CD14-positive monocyte (primary cell): ENCODE measurements around the gene PTPRD. TPM values are rescaled to one million over a fixed set of nuclear protein-coding genes. Genes with fewer than 3 reads are reported as not detected.

Experiments used
- DNase-seq, 3 donors: peaks; one replicate each; pipeline ENCODE4 v3.0.0-alpha.2; 2011 to 2022
- H2AFZ ChIP-seq: 2 replicates; pipeline ENCODE4 v1.6.0; 2012; ENCODE audit warnings: mild to moderate bottlenecking, low read depth, low read length, inconsistent platforms; ENCODE audit not compliant: insufficient read depth, poor library complexity, severe bottlenecking
- H3K27ac ChIP-seq, 2 donors: 1 replicate in 1 of 2; 2 replicates in 1 of 2; pipeline ENCODE4 v1.5.1; 2012 to 2013; ENCODE audit warnings: low read length in 2 of 2, control low read depth in 1 of 2, inconsistent platforms in 1 of 2, low read depth in 1 of 2, mild to moderate bottlenecking in 1 of 2
- H3K27me3 ChIP-seq, 2 donors: one replicate each; pipeline versions ENCODE4 v1.6.0 to v1.6.1; 2011 to 2013; ENCODE audit warnings: low read length in 2 of 2; ENCODE audit not compliant: control insufficient read depth in 2 of 2, insufficient read depth in 2 of 2
- H3K36me3 ChIP-seq, 2 donors: replicated peaks in 1 of 2; 1 replicate in 1 of 2; 2 replicates in 1 of 2; pipeline versions ENCODE4 v1.5.1 to v1.6.1; 2012 to 2013; ENCODE audit warnings: low read length in 2 of 2, control low read depth in 1 of 2, inconsistent platforms in 1 of 2, mild to moderate bottlenecking in 1 of 2; ENCODE audit not compliant: insufficient read depth in 2 of 2, control insufficient read depth in 1 of 2
- H3K4me1 ChIP-seq, 2 donors: 1 replicate in 1 of 2; 2 replicates in 1 of 2; pipeline versions ENCODE4 v1.5.1 to v1.6.1; 2012 to 2013; ENCODE audit warnings: low read length in 2 of 2, control low read depth in 1 of 2, inconsistent platforms in 1 of 2, mild to moderate bottlenecking in 1 of 2, moderate library complexity in 1 of 2; ENCODE audit not compliant: insufficient read depth in 2 of 2, control insufficient read depth in 1 of 2
- H3K4me2 ChIP-seq: replicated peaks from 2 replicates; pipeline ENCODE3; 2012; ENCODE audit warnings: low read length, moderate library complexity, mild to moderate bottlenecking; ENCODE audit not compliant: poor library complexity, severe bottlenecking; ENCODE audit errors: extremely low read depth
- H3K4me3 ChIP-seq, 3 experiments: fragments of 200-600 bp in 1 of 3; sonication (generic) in 1 of 3; replicated peaks in 1 of 3; 1 replicate in 2 of 3; 2 replicates in 1 of 3; pipeline ENCODE4 v1.5.1; 2011 to 2013; ENCODE audit warnings: low read length in 3 of 3, mild to moderate bottlenecking in 3 of 3, control low read depth in 2 of 3, low read depth in 2 of 3, inconsistent platforms in 1 of 3, moderate library complexity in 1 of 3
- H3K79me2 ChIP-seq: 2 replicates; pipeline ENCODE4 v1.6.0; 2012; ENCODE audit warnings: mild to moderate bottlenecking, control low read depth, inconsistent platforms, low read length, moderate library complexity; ENCODE audit not compliant: insufficient read depth
- H3K9ac ChIP-seq: 2 replicates; pipeline ENCODE4 v1.6.0; 2017; ENCODE audit warnings: low read length, mild to moderate bottlenecking; ENCODE audit not compliant: insufficient read depth, poor library complexity, severe bottlenecking
- H3K9me3 ChIP-seq, 2 donors: replicated peaks in 1 of 2; 1 replicate in 1 of 2; 2 replicates in 1 of 2; pipeline versions ENCODE4 v1.5.1 to v1.6.1; 2012 to 2013; ENCODE audit warnings: low read length in 2 of 2, control low read depth in 1 of 2; ENCODE audit not compliant: control insufficient read depth in 1 of 2, insufficient read depth in 1 of 2
- H4K20me1 ChIP-seq: 2 replicates; pipeline ENCODE4 v1.6.0; 2012; ENCODE audit warnings: mild to moderate bottlenecking, low read length, control low read depth, moderate library complexity; ENCODE audit not compliant: insufficient read depth
- H3K27ac Mint-ChIP-seq, 7 donors: one replicate each; pipeline ENCODE4 v1.8.0; 2020; ENCODE audit warnings: mild to moderate bottlenecking in 7 of 7, mixed read lengths in 7 of 7, moderate library complexity in 6 of 7, inconsistent platforms in 2 of 7
- H3K27me3 Mint-ChIP-seq, 3 donors: one replicate each; pipeline ENCODE4 v1.8.0; 2021 to 2022; ENCODE audit warnings: low read depth in 3 of 3, mild to moderate bottlenecking in 3 of 3, mixed read lengths in 3 of 3, moderate library complexity in 3 of 3, inconsistent platforms in 1 of 3
- H3K36me3 Mint-ChIP-seq, 2 donors: one replicate each; pipeline ENCODE4 v1.8.0; 2020; ENCODE audit warnings: mixed read lengths in 2 of 2, inconsistent platforms in 1 of 2, mild to moderate bottlenecking in 1 of 2
- H3K4me1 Mint-ChIP-seq: one replicate; pipeline ENCODE4 v1.8.0; 2020; ENCODE audit warnings: mild to moderate bottlenecking, mixed read lengths
- H3K4me3 Mint-ChIP-seq, 2 donors: one replicate each; pipeline ENCODE4 v1.8.0; 2020; ENCODE audit warnings: mild to moderate bottlenecking in 2 of 2, mixed read lengths in 2 of 2, moderate library complexity in 1 of 2
- H3K9me3 Mint-ChIP-seq, 7 donors: one replicate each; pipeline ENCODE4 v1.8.0; 2020 to 2022; ENCODE audit warnings: mixed read lengths in 7 of 7, mild to moderate bottlenecking in 6 of 7, moderate library complexity in 6 of 7, inconsistent platforms in 2 of 7
- WGBS: methylation state at CpG from one replicate; pipeline ENCODE4 v1.1.5; 2013; ENCODE audit warnings: missing lambda C conversion rate; ENCODE audit not compliant: insufficient coverage; 5-methylcytosine and 5-hydroxymethylcytosine counted together
- intact Hi-C, 2 donors: fragments of 100-400 bp; cut with micrococcal nuclease; formaldehyde crosslinking; loops; one replicate each; pipeline versions ENCODE4 v1.15.0 to v1.15.1; 2023
- polyA plus RNA-seq, 3 donors: library from polyadenylated mRNA; depleted of rRNA in 1 of 3; unstranded in 2 of 3; stranded (reverse) in 1 of 3; fragments of 300-500 nt in 2 of 3; fragments of >200 nt in 1 of 3; fragmentation: Illumina TruSeq in 2 of 3; gene quantifications; 1 replicate in 2 of 3; 2 replicates in 1 of 3; pipeline ENCODE4 v1.2.3, GENCODE V29; 2012 to 2021
- TF ChIP-seq, protein P1 (sequence below): fragments of 200-600 bp; IDR thresholded peaks from one replicate; pipeline ENCODE4 v1.8.0; 2022; ENCODE audit warnings: antibody characterized with exemption, mild to moderate bottlenecking

PTPRD gene
- polyA plus RNA-seq, 3 donors = not detected

DNA sequence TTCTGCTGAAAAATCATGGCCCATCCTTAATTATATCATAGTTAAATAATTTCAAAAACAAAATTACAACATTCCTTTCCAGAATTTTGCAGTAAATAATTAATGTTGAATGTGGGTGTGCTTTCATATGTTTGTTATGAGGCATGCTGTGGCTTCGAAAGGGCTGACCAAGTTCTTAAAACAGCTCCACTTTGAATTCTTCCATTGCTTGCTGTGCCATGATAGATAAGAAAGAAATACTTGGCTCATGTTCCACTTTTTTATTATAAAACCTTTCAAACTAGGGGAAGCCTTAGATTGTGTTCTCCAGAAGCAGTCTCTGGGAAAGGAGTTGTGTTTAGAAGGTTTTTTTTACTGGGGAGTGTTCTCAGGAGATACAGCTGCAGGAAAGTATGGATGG is 1534.5 kb downstream of the PTPRD start:
- intact Hi-C loops = no loop called here
- Mint-ChIP-seq H3K9me3 (peaks cover 4 to 17% (median 9%) of the 10 kb centered on the region in 7 donors), H3K36me3 (no peaks in the 10 kb centered on the region)

DNA sequence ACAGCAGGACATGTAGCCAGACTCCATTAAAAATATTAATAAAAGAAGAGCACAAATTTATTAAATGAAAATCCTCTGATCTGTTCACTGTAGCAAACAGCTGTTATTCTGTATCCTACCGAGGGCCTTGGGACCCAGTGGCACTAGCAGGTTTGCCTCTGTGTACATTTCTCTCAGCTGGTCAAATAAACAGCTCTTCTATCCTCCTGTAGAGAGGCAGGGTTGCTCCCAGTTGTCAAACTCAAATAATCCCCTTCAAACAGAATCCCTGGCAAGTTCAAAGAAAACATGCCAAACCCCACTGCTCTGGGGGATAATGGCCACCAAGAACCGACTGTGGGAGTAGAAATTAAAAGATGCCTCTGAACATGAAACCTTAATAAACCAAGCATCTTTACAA is 1551.2 kb downstream of the PTPRD start:
- H4K20me1 ChIP-seq = no peaks in the 10 kb centered on the region
- H2AFZ ChIP-seq = no peak overlapping the region
- no peak overlapping the region for H3K4me3 ChIP-seq
- H3K27ac Mint-ChIP-seq = no peak overlapping the region
- peaks cover 0 to 1% (median 0%) of the 10 kb centered on the region in 3 donors for H3K27me3 Mint-ChIP-seq
- no peaks in the 10 kb centered on the region for H3K27me3 ChIP-seq
- no peak overlapping the region for H3K27ac ChIP-seq
- DNase-seq = no peak
- no peaks in the 10 kb centered on the region for H3K4me1 Mint-ChIP-seq
- H3K9me3 ChIP-seq = no peaks in the 10 kb centered on the region
- H3K4me2 ChIP-seq = no peak overlapping the region
- no peaks in the 10 kb centered on the region for H3K36me3 Mint-ChIP-seq
- no peaks in the 10 kb centered on the region for H3K4me1 ChIP-seq
- H3K36me3 ChIP-seq = no peaks in the 10 kb centered on the region
- TF ChIP-seq, protein P1, sequence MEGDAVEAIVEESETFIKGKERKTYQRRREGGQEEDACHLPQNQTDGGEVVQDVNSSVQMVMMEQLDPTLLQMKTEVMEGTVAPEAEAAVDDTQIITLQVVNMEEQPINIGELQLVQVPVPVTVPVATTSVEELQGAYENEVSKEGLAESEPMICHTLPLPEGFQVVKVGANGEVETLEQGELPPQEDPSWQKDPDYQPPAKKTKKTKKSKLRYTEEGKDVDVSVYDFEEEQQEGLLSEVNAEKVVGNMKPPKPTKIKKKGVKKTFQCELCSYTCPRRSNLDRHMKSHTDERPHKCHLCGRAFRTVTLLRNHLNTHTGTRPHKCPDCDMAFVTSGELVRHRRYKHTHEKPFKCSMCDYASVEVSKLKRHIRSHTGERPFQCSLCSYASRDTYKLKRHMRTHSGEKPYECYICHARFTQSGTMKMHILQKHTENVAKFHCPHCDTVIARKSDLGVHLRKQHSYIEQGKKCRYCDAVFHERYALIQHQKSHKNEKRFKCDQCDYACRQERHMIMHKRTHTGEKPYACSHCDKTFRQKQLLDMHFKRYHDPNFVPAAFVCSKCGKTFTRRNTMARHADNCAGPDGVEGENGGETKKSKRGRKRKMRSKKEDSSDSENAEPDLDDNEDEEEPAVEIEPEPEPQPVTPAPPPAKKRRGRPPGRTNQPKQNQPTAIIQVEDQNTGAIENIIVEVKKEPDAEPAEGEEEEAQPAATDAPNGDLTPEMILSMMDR = no peak
- no peak overlapping the region for H3K4me3 Mint-ChIP-seq
- H3K9me3 Mint-ChIP-seq = peaks cover 0 to 6% (median 0%) of the 10 kb centered on the region in 7 donors
- WGBS = 90% methylated on average over 1 of the region's 2 CpGs
- no peaks in the 10 kb centered on the region for H3K79me2 ChIP-seq
- intact Hi-C loops = no loop called here
- no peak overlapping the region for H3K9ac ChIP-seq

More for the DNA sequence above, 1534.5 kb downstream of the PTPRD start:
- no CpG with 5 or more reads among the region's 1 CpG for WGBS
- Histone ChIP-seq H3K27ac (no peak overlapping the region), H3K4me3 (no peak overlapping the region), H3K9me3 (no peaks in the 10 kb centered on the region), H3K4me1 (no peaks in the 10 kb centered on the region), H3K79me2 (no peaks in the 10 kb centered on the region), H3K36me3 (no peaks in the 10 kb centered on the region), H3K27me3 (no peaks in the 10 kb centered on the region), H3K9ac (no peak overlapping the region), H4K20me1 (no peaks in the 10 kb centered on the region), H2AFZ (no peak overlapping the region), H3K4me2 (no peak overlapping the region)
- Mint-ChIP-seq H3K27me3 (no peaks in the 10 kb centered on the region), H3K27ac (no peak overlapping the region), H3K4me1 (no peaks in the 10 kb centered on the region), H3K4me3 (no peak overlapping the region)
- TF ChIP-seq, protein P1 = no peak
- no peak for DNase-seq
